H7 (cell line): ENCODE results near the gene MMP19. TPM values are rescaled to one million over a fixed set of nuclear protein-coding genes. Genes with fewer than 3 reads are reported as not detected.
A peak's percentile ranks its signal among the peaks of the same experiment; 100 is the strongest.
"Not testable (repeated sequence)": the region's sequence is repeated elsewhere in the genome, so short reads cannot be mapped to it uniquely, and the experiment has no call there.

Source experiments
- DNase-seq: peaks from one replicate; pipeline ENCODE4 v3.0.0; 2012
- H3K27me3 ChIP-seq: 2 replicates; pipeline ENCODE4 v1.6.0; 2011; ENCODE audit warnings: mild to moderate bottlenecking, low read length; ENCODE audit not compliant: control insufficient read depth, insufficient read depth
- H3K36me3 ChIP-seq: replicated peaks from 2 replicates; pipeline ENCODE4 v1.5.1; 2011; ENCODE audit warnings: low read length; ENCODE audit not compliant: control insufficient read depth, insufficient read depth
- H3K4me3 ChIP-seq: 2 replicates; pipeline ENCODE4 v1.5.1; 2011; ENCODE audit warnings: low read depth, mild to moderate bottlenecking, control low read depth, low read length, moderate library complexity; ENCODE audit not compliant: insufficient read depth
- total RNA-seq: library from RNA; depleted of rRNA; stranded (reverse); fragments of >200 nt; shearing (Covaris generic); gene quantifications from 2 replicates; pipeline ENCODE4 v1.2.3, GENCODE V29; 2014; rRNA removed

MMP19 gene
- total RNA-seq: 1.1 and 1.4 TPM in 2 replicates

- peak; percentile 70 for DNase-seq
- H3K36me3 ChIP-seq: no peaks in the 10 kb centered on the region
Measured at GRCh38 chr12:55842681-55843429, at the start of gene MMP19. TSS of gene MMP19 (minus strand) at chr12:55842936. CDS start at chr12:55842830, 106 bp downstream.

GRCh38 chr12:55891310-55891709, 48.6 kb upstream of the MMP19 start:
- DNase-seq: no peak
- H3K4me3 ChIP-seq: no peak overlapping the region
- H3K36me3 ChIP-seq: no peaks in the 10 kb centered on the region
- H3K27me3 ChIP-seq: no peaks in the 10 kb centered on the region

More at GRCh38 chr12:55842681-55843429, at the start of gene MMP19:
- H3K27me3 ChIP-seq: no peaks in the 10 kb centered on the region
- H3K4me3 ChIP-seq: peak within 1 kb of the TSS; percentile 12; the same call in 1 of the 2 replicates

- no peaks in the 10 kb centered on the region for H3K27me3 ChIP-seq
- H3K36me3 ChIP-seq: no peaks in the 10 kb centered on the region
- no peak for DNase-seq
- H3K4me3 ChIP-seq: no peak overlapping the region
Measured at GRCh38 chr12:55885113-55885512, 42.4 kb upstream of the MMP19 start.

- no peaks in the 10 kb centered on the region for H3K36me3 ChIP-seq
- DNase-seq: no peak
- no peak overlapping the region for H3K4me3 ChIP-seq
- no peaks in the 10 kb centered on the region for H3K27me3 ChIP-seq
Measured at GRCh38 chr12:55877824-55878223, 35.1 kb upstream of the MMP19 start.

GRCh38 chr12:55875704-55876467, 33.1 kb upstream of the MMP19 start:
- no peak for DNase-seq
- no peak overlapping the region for H3K4me3 ChIP-seq
- H3K36me3 ChIP-seq: no peaks in the 10 kb centered on the region
- H3K27me3 ChIP-seq: no peaks in the 10 kb centered on the region

- DNase-seq: no peak
- Histone ChIP-seq H3K27me3 (no peaks in the 10 kb centered on the region), H3K36me3 (no peaks in the 10 kb centered on the region), H3K4me3 (no peak overlapping the region)
Measured at GRCh38 chr12:55874443-55874842, 31.7 kb upstream of the MMP19 start.

- DNase-seq, H3K27me3 ChIP-seq, H3K36me3 ChIP-seq, H3K4me3 ChIP-seq: not testable (repeated sequence)
Measured at GRCh38 chr12:55866454-55867004, 23.8 kb upstream of the MMP19 start.

GRCh38 chr12:55865327-55865726, 22.6 kb upstream of the MMP19 start:
- H3K4me3 ChIP-seq: no peak overlapping the region
- DNase-seq: no peak
- no peaks in the 10 kb centered on the region for H3K27me3 ChIP-seq
- H3K36me3 ChIP-seq: no peaks in the 10 kb centered on the region

GRCh38 chr12:55862931-55863330, 20.2 kb upstream of the MMP19 start:
- not testable (repeated sequence) for H3K4me3 ChIP-seq, DNase-seq, H3K36me3 ChIP-seq, H3K27me3 ChIP-seq

GRCh38 chr12:55862286-55862685, 19.6 kb upstream of the MMP19 start:
- Histone ChIP-seq H3K4me3 (no peak overlapping the region), H3K27me3 (no peaks in the 10 kb centered on the region), H3K36me3 (no peaks in the 10 kb centered on the region)
- no peak for DNase-seq

- DNase-seq: no peak
Measured at GRCh38 chr12:55861871-55862270, 19.1 kb upstream of the MMP19 start.

GRCh38 chr12:55861396-55861795, 18.7 kb upstream of the MMP19 start:
- DNase-seq: no peak
- H3K27me3 ChIP-seq: no peaks in the 10 kb centered on the region
- H3K36me3 ChIP-seq: no peaks in the 10 kb centered on the region
- H3K4me3 ChIP-seq: no peak overlapping the region

More at GRCh38 chr12:55861871-55862270, 19.1 kb upstream of the MMP19 start:
- H3K27me3 ChIP-seq: no peaks in the 10 kb centered on the region
- H3K36me3 ChIP-seq: no peaks in the 10 kb centered on the region
- no peak overlapping the region for H3K4me3 ChIP-seq

GRCh38 chr12:55852740-55853139, 10.0 kb upstream of the MMP19 start:
- no peaks in the 10 kb centered on the region for H3K27me3 ChIP-seq
- DNase-seq: no peak

GRCh38 chr12:55850893-55851292, 8.2 kb upstream of the MMP19 start:
- no peak for DNase-seq
- Histone ChIP-seq H3K36me3 (no peaks in the 10 kb centered on the region), H3K4me3 (no peak overlapping the region), H3K27me3 (no peaks in the 10 kb centered on the region)

More at GRCh38 chr12:55852740-55853139, 10.0 kb upstream of the MMP19 start:
- H3K36me3 ChIP-seq: no peaks in the 10 kb centered on the region
- no peak overlapping the region for H3K4me3 ChIP-seq

- H3K36me3 ChIP-seq: no peaks in the 10 kb centered on the region
- no peaks in the 10 kb centered on the region for H3K27me3 ChIP-seq
- no peak for DNase-seq
- no peak overlapping the region for H3K4me3 ChIP-seq
Measured at GRCh38 chr12:55850401-55850800, 7.7 kb upstream of the MMP19 start.
